NCI-H146 (cell line): ENCODE measurements around the gene SCGB3A2.
"Not testable (repeated sequence)": the region's sequence is repeated elsewhere in the genome, so short reads cannot be mapped to it uniquely, and the experiment has no call there.

Experiments
- DNase-seq: peaks from one replicate; lab custom pipeline; 2025; lab: John Stamatoyannopoulos, UW

The SCGB3A2 gene

DNA sequence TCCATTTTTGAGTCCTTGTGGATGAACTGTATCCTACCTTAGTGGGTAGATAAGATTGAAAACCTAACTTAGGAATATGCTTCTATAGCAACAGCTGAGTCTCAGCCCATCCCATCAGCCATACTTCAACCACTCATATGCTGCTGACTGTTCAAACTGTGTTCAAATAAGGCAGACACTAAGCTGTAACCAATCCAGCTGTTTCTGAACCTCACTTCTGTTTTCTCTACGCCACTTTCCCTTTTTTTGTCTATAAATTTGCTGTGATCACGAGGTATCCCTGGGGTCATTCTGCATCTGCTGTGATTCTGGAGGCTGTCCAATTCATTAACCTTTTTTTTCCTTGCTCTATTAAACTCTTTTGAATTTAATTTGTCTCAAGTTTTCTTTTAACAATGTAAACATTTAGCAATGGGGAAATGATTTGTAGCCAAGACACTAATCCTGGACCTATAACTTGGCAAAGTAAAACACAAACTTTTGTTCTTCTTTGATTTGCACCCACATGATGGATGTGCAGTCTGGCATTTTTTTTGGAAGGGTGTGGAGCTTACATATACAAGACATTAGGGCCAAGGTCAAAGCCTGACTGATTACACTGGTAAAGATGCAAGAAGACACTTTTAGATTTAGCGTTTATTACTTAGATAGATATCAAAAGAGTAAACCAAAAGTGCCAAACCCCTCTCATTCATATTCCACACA lies 14.9 kb upstream of the SCGB3A2 start:
- no peak for DNase-seq

DNA sequence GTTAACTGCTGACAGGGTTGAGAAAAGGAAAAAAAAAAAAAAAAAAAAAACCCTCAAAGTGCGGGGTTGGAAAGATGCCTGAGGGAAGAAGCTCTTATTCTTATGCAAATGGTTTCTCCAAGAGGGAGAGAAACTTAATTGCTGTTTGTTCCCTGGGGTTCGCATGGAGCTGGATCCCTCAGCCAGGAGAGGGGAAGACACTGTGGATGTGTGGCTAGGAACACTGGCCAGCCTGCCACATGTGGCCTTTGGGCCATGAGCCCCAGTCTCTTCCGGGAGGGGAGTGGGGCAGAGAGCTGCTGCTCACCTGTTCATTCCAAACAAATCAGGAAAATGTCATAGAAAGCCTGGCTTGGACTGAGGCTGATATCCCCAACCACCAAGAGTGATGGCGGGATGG lies 9.4 kb upstream of the SCGB3A2 start:
- peak; percentile 1 for DNase-seq

DNA sequence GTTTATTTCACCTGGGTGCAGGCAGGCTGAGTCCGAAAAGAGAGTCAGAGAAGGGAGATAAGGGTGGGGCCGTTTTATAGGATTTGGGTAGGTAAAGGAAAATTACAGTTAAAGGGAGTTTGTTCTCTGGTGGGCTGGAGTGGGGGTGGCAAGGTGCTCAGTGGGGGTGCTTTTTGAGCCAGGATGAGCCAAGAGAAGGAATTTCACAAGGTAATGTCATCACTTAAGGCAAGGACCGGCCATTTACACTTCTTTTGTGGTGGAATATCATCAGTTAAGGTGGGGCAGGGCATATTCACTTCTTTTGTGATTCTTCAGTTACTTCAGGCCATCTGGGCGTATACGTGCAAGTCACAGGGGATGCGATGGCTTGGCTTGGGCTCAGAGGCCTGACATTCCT lies 8.6 kb upstream of the SCGB3A2 start:
- not testable (repeated sequence) for DNase-seq

DNA sequence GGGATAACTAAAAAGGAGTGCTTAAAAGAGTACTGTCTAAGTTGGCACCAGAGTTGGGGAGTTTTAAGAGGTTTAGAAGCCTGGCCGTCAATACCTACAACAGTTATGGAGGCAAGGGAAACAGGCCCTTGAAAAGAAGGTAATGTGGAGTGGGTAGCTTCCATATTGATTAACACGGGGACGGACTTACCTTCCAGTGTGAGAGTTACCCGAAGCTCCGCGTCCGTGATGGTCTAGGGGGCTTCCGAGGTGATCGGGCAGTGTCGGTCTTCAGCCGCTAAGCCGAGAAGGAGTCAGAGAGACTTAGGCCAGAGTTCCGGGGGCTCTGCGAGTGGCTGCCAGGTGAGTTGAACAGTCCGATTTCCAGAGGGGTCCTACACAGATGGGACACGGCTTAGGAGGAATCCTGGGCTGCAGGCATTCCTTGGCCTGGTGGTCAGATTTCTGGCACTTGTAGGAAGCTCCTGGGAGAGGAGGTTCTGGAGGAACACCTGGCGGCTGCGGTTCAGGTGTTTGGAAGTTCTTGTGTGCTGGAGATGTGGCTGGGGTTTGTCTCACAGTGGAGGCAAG lies 6.4 kb upstream of the SCGB3A2 start:
- not testable (repeated sequence) for DNase-seq

DNA sequence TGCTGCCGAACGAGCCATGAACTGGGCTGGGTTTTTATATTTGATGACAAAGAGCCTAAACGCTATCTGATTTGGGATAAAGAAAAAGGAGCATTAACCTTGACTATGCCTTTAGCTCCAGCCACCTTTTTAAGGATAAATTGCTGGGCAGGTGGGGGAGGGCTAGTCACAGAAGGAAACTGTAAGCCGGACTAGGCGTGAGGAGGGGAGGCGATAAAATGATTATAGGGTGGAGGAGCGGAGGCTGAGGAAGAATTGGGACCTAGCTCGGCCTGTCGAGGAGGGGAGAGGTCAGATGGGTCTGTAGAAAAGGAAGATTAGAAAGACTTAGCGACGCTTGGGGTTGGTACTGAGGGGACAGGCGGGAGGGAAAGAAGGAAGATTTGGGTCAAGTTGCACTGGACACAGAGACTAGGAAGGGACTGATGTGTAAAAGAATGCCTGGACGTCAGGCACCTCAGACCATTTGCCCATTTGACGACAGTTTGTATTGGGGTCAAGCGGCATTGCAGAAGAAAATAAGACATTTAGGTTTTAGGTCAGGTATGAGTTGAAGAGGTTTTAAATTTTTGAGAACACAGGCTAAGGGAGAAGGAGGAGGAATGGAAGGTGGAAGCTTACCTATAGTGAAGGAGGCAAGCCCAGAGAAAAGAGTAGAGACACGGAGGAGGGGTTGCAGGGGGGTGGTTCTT lies 5.6 kb upstream of the SCGB3A2 start:
- not testable (repeated sequence) for DNase-seq

DNA sequence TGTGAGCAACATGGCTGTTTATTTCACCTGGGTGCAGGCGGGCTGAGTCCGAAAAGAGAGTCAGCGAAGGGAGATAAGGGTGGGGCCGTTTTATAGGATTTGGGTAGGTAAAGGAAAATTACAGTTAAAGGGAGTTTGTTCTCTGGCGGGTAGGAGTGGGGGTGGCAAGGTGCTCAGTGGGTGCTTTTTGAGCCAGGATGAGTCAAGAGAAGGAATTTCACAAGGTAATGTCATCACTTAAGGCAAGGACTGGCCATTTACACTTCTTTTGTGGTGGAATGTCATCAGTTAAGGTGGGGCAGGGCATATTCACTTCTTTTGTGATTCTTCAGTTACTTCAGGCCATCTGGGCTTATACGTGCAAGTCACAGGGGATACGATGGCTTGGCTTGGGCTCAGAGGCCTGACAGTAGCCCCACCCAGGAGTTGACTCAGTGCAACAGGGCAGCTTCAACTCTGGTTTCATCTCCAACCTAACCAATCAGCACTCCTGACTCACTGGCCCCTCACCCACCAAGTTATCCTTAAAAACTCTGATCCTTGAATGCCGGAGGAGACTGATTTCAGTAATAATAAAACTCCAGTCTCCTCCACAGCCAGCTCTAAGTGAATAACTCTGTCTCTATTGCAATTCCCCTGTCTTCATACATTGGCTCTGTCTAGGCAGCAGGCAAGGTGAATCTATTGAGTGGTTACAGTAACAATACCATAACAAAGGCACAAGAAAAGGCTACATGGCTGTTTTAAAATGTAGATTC lies 4.2 kb upstream of the SCGB3A2 start:
- not testable (repeated sequence) for DNase-seq

DNA sequence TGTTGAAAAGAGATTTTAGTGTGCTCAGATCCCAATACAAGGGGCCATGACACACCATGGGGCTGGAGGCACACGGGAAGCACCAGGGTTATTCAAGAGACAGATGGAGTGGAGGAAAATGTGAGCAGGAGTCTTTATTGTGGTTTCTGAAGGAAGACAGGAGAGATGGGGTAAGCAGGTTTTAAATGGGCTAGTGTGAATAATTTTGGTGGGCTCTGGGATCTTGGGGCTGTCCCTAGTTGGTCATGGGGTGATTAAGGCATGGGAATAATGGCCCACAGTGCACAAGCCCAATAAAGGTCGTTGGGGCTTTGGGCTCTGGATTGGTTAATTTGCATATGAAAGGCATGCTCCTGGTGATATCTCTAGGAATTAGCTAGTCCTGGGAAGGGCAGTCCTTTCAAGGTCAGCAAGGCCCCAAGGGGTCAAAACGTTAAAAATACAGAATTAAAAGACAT lies 3.6 kb upstream of the SCGB3A2 start:
- no peak for DNase-seq

DNA sequence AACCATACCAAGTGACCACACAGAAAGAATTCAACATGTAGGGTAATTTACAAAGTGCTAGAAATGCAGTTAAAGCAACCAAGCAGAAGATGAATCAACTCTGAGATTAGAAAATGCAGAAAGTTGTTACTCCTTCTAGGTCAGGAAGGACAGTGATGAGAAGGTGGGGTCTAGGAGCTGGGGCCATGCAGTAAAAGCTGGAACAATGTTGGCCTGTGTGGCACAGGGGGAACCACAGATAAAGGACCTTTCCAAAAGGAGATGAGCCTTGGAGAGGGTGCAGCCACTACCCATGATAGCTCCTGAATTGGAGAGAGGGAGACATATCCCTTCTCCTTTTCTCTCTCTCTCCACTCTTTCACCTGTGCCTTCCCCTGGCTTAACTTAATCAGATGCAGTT lies 2.4 kb upstream of the SCGB3A2 start:
- no peak for DNase-seq

DNA sequence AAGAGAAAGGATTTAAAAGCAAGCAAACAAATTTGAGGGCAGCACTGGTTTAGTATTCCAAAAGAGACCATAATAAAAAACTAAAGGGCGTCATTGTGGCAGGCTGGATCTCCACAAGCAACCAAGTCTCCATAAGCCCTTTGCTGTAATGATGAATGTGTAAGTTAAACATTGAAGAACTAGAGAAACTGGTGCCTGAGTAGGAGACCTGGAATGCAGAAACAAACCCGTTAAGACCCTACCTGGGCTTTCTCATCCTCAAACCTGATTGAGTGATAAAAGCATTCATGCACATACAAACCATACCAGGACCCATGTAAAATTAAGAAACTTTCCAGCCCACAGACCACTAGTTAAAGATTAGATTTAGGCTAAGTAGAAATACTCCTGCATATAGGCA lies 1.9 kb upstream of the SCGB3A2 start:
- no peak for DNase-seq

DNA sequence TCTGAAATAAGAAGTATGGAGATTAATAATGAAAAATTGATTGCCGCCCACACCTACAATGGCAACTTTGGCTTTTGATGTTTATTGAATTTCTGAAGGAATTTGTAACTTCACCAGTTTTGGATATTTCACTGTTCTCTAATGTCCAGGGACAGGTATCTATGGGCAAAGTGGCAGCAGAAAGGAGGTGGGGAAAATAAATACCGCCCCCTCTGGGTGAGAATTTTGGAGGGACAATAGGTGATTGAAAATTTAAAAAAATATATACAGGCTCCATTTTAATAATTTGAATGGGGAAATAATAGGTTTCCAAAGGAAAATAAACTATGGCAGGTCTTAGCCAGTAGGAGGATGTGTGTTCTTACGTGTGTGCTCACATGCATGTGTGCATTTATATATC lies 1.3 kb downstream of the SCGB3A2 start:
- DNase-seq: no peak

DNA sequence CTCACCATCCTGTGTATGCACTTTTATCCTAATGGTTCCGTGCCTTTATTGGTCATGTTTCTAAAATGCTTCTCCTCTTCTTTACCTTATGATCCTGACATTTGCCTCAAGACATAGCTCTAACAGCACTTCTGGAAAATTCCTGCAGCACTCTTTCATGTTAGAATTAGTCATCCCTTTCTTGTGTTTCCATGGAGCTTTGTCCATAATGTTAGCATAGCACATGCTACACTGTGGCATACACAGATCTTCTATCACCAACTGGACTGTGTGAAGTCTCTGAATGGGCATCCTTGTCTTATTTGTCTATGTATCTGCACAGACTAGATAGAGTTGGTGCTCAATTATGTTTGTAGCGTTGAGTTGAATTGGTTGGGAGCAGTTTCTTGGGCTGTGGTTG lies 2.0 kb downstream of the SCGB3A2 start:
- DNase-seq: no peak

DNA sequence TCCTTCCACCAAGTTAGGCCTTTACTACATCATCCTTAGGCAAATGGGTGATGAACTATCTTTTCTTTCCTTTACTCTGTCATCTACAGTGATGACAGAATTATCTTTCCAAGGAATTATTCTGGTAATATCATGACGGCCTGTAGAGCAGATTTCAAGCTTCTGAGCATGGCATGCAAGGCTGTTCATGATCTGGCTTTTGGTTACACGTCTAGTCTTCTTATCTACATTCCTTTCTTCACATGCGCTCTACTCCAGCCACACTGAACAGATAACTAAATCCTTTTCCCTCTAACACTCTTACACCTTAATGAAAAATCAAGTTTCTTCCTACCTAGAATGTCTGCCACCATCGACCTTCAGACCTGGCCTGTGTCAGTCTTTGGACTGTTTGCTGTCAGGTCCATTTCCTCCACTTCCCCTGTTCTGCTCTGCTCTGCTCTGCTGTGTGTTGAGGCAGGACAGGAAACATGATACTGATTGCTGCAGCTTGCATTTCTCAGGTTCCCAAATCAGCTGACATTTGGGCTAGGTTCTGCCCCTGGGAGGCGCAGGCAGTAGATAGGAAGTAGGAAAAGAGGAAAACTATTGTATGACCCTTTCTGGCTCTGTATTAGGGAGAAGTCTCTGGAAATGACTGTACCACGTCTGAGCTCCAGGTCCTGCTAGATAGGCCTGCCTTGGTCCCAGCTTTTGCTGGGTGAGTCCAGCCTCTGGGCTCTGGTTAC lies 4.2 kb downstream of the SCGB3A2 start:
- no peak for DNase-seq

DNA sequence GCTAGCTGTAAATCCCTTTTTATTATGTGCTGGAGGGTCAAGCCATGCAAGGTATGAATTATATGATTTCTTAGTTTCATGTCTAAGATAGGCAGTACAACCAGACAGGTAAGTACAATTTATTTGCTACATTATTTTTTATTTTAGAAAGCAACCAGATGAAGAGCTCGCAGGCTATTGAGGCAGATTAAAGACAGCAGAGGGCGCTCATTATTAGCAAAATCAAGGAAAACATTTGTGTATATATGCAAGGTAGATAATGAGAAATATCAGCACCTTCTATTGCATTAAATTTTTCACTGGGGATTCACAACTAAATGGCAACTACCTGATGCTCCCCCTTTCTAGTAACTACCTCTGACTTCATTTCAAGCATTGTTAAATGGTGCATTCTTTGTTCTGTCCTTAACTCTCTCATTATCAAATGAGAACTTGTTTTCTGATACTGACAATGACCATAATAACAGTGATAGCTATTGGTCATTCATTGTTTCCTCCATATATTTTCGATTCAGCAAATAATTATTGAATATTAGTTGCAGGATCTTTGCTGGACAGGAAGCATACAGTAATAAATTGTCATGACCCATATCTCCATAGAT lies 8.6 kb downstream of the SCGB3A2 start:
- no peak for DNase-seq

DNA sequence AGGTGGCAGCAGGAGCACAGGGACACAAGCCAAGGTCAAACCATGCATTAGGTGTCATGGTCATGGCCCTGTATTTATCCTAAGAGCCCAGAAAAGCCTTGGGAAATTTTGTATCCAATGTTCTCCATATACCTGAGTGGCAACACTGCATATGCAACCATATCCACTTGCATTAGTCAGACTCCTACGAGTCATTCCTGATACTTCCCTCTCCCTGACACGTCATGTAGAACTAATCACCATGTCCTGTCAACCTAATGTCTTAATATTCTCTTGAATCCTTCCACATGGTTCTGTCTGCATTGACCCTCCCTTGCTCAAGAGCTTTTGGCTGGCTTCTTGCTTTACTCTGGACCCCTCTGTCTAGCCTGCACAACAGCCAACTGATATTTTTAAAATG lies 9.4 kb downstream of the SCGB3A2 start:
- DNase-seq: no peak

DNA sequence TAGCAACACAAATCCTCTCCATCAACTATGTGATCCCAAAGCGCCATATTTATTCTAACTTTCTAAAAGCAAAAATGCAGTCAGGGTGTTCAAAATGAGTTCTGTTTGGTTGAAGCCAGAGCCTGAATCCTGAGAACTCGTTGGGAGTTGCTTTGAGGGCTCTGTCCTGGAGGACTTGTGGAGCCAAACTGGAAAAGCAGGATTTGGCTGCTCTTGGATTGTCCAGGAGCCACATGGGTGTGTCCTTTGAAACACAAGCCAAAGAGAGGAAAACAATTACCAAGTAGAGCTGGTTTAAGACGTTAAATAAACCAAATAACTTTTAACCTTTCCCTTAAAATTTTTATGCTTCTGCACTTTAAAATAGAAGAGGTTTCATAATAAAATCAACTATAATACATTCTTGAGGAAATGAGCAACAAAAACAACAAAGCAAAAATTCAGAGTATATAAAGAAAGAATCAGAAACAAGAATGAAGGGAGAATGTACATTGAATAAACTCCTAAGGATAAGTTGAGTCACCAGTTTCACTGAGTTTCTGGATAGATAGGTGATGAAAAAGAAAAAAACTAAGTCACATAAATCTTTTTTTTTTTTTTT lies 14.3 kb downstream of the SCGB3A2 start:
- DNase-seq: no peak

DNA sequence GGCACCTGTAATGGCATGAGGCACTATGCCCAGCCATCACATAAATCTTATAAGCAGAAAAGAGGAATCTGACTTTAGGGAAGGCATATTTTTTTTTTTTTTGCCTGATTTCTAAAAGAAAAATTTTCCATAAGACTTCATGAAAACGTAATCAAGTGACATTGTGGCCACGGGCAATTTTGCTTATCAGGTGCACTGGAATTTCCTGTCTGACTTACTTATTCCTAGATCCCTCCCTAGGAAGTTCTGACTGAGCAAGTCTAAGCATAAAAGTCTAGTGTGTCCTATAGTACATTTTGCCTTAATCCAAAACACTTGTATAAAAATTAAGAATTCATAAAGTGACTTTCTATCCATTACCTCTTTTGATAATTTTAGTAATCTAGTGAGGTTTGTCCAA lies 15.3 kb downstream of the SCGB3A2 start:
- no peak for DNase-seq

DNA sequence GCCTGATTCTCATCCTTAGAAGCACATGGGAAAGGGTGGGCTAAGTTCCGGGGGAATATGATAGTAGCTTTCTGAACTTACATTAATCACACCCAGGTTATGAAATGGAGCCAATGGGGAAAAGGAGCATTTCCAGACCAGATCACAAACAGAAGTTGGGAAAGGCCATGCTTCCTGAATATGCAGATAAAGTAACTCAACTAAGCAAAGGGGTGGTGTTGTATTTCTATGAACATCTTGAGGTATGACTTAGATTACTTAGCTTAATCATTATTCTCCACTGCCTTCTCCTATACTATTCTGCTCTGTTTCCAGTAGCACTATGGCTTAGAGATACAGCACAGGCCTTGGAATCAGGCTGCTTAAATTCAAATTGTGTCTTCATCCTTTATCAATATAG lies 17.4 kb downstream of the SCGB3A2 start:
- DNase-seq: no peak

DNA sequence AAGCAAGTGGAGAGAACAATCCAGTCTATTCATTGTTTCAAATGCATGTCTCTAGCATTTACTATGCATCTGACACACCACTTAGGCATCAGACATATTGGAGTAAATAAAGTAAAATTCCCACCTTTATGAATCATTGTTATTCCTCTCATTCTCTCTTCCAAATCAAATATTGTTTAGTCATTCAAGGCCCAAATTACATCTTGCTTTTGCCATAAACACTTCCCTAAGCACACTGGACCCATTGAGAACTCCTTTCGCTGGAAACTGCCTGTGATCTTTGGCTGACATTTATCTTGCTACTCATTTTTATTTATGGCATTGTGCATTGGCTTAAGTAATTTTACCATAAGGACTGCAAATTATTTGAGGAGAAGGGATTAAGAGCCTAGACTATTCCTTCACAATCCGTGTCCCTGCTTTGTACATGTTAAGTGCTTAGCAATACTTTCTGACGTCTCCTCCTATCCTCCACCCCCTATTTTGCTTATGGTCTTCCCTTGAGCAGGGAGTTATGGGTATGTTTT lies 20.4 kb downstream of the SCGB3A2 start:
- no peak for DNase-seq

DNA sequence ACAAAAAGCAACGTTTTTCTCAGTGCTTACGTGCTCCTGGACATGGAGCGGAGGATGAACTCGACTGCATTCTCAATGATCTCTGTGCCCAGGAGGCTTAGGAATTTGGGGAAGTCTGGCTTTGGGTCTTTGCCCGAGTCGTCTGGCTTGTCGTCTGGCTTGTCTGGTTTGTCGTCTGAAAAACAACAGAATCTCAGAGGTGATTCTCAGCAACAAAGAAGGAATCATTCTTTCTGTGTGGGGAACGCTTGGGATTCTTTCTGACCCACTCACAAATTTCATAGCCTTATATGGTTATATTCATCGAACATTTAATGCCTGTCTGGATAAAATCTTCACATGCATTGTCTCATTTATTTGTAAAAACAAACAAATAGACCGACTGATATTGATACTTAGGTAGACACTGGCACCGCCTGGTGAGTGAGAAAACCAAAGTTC lies 23.1 kb downstream of the SCGB3A2 start:
- no peak for DNase-seq

DNA sequence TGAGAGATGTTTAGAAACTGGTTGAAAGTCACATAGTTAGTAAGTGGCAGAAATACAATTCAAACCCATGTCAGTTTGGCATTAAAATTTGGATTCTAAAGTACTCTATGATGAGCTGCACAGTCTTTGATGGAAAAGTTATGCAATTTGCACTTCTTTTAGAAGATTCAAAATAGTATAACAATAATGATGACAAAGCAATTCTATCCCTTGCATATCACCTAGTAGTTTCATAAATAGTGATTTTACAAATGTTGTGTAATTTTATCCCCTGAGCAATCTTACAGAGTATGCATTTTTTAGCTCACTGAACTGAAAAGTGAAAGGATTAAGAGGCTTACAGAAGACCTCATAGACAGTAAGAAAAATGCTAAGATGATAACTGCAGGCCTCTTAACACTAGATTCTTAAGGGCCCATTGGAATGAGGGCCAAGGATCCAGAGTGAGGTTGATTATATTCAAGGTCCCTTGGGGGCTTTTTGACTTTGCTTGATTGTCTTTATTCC lies 24.2 kb downstream of the SCGB3A2 start:
- DNase-seq: no peak

DNA sequence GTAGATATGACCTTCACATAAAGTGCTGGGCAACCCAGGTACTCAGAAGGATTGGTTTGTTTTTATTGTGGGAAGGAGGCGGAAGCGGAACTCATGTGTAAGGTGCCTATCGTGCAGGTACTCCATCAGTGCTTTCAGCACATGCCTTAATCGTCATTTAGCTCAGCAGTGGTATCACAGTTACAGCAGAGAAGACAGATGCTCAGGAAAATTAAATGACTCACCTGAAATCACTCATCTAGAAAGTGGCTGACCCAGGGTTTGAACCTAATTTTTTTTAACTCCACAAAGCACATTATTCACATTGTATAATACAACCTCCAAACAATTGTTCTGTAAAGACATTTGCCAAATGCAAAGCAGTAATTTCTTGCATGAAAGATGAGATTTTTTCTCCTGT lies 25.6 kb downstream of the SCGB3A2 start:
- no peak for DNase-seq
